Stimulated activated CD4-positive, alpha-beta T cell treated with anti-CD3 and anti-CD28 coated beads, TNF-alpha, amount 100 ng/mL, for 24 hours (primary cell): ENCODE results near the gene KCNA2.

ENCODE experiments used
- DNase-seq, 3 experiments: peaks; one replicate each; pipeline ENCODE4 v3.0.0-alpha.2; 2020; ENCODE audit warnings: low read depth in 3 of 3

Gene KCNA2

DNA sequence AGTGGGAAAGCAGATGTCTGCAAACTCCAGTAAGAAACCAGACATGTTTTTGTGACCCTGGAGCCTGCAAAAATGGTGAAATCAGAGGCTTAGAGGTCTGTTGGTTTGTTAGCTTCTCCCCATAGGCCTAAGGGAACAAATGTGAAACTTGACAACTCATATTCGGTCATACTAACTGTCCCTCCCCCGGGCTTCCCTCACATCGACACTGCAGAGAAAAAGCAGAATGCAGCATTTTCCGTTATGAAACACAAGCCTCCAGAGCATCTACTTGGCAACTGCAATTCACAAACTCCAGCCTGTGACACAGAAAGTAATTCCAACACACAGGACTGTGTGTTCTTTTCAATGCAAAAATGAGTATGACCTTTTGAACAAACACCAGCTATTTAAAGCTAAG is 3.7 kb downstream of the KCNA2 start:
- no peak for DNase-seq

DNA sequence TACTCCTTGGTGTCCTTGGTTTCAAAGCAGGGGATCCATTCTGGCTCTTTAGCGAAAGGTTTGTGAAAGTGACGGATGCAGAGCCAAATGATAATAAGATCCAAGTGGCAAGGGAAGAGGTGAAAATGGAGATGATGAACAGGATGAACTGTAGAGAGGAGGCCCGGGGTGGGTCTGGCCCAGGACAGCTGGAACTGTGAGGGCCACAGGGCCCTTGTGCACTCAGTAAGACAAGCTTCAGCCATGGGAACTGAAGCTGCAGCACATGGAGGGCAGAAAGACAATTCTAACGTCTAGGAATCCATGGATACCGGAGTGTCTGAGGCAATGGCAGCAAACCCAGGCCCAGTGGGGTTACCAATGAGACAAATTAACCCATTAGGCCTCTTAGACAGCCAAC is 4.8 kb downstream of the KCNA2 start:
- DNase-seq = no peak

DNA sequence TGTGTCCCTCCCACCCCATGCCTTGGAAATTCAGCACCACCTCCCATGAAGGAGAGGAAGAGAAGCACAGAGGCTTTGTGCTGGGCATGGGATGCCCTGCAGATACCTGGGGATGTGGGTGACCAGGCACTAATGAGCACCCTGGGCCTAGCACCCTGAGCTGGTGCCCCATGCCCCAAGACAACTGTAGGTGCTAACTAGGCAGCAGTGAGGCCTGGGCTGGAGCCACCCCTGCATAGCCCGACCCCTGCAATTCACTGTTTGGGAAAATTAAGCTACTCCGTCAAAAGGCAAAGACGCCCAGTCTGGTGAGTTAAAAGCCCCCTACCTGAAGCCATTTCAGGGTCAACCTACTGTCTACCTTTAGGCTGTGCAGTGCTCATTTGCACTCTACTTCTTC is 5.4 kb downstream of the KCNA2 start:
- DNase-seq = no peak

DNA sequence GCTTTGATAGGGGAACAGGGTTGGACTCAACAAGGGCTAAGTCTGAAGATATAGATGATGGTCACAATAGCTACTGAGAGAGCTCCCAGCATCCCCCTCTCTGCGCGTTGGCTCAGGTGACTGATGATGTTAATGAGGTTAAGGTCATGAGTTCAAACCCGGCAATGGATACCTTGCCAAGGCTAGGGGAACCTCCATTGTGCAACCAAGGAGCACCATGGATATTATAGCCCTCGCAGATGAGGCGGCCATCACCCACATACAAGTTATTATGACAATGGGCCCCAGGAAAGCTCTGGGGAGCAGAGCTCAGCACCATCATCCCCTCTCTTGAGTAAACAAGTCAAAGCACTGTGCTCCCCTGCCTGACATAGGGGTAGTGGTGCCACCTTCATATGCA is 8.2 kb downstream of the KCNA2 start:
- no peak for DNase-seq

DNA sequence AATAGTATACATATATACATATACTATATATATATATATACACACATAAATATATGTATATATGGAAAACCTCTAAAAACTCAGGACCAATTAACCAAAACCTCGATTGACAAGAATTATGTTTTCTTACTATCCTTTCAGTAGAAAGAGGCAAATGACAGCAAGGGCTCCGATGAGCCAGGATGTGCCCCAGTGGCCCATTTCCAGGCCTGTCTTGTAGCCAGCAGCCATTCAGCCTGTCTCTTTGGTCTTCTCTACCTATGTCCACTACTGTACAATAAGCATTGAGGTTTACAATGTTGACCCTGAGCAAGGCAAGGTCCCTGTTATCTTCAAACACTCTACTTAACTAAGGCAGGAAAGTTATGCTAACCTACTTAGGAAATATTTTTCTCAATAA is 9.8 kb downstream of the KCNA2 start:
- no peak for DNase-seq

DNA sequence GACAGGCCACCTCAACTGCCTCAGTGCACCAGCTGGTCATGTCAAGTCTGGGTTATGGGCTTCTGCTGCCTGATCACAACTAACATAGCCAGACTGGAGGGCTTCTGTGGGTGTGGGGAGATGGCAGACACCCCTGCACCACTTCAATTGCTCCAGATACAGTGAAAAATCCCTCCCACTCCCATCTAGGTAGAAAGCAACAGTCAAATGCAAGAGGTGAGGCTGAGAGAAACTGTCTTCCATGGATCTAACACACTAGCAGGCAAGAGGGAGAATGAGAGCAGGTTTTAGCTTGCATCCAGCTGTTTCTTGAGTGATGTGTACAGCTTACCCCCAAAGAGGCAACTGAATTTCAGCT is 10.8 kb downstream of the KCNA2 start:
- no peak for DNase-seq

DNA sequence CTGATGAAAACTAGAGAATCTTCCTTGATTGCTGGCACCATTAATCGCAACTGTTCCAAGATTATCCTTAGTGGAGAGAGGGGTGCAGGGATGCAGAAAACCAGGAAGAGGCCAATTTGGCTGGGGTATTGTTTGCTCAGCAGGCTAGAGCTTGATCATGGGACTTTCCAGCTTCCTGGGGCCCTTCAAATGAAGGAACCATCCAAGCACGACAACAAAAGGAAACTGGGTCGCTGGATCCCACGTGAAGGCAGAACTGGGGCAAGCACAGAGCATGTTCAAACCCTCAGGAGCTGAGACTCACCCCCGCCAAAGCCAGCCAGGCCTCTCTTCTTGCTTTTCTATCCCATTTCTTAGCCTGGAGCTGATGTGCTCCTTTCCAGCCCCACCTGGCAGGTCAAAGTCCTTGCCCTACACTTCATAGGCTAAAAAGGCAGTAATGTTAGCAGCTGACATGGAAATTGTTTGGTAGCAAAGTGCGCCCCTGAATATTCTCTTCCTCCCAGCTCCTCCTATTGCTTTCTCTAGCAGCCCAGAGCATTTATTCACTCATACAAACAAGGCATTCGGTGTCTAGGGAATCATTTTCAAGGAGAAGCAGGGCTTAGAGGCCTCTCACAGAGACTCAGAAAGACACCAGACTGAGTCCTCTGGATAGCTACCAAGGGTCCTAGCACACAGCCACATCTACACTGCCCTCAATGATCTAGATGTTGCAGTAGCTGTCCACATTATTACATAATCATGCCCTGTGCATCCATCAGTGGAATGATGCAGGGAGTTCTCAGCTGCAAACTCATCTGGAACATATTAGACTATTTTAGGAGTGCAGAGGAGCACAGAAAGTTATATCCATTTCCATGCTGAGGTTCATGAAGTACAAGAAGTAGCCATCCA is 11.5 kb downstream of the KCNA2 start:
- DNase-seq = no peak

DNA sequence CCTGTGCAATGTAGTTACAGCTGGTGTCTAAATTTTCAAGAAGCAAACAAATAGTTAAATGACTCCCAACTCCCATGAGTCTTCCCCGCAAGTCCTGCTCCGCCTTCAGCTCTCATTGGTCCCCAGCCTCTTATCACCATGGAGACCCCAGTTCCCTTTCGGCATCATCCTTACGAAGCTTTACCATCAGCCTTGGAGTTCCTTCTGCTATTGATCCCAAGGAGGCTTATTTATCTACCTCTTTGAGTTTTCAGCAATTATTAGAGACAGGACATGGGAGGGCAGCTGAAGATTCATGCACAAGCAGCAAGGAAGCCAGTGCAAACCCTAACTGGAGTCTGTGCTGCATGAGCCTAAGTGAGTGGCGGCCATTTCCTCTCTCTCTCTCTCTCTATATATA is 12.3 kb downstream of the KCNA2 start:
- DNase-seq = no peak

DNA sequence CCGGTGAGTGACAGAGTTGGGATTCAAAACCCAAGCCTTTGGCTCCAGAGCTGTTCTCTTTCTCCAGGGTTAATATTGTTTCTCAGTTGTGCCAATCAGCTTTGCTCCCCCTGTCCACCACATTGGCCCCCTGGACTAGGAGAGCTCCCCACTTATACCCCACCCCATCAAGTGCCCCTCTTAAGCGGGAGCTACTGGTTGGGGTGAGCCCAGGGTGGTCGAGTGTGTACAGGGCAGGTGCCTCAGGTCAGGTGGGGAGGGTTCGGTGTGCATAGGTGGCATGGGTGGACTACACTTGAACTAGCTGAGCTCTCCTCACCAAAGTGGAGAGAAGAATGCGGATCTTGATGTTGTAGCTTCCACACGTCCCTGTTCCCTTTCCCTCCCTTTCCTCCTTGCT is 14.2 kb downstream of the KCNA2 start:
- no peak for DNase-seq

DNA sequence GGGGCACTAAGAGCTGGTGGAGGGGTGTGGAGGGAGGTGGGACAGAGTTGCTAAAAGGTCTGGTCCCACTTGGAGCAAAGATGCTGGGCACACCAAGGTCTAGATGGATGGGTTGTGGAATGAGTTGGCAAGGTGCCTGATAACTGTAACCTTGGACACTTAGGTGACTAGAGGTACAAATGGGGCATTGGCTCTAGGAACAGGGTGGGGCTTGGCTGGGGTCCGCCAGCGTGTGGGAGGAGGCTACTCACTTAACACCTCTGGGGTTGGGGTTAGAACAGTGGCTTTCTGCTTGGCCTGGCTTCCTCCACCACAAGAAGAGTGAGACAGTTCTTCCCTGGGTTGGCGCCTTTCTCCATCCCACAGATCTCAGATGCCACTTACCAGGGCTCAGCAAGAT is 17.2 kb downstream of the KCNA2 start:
- no peak for DNase-seq

DNA sequence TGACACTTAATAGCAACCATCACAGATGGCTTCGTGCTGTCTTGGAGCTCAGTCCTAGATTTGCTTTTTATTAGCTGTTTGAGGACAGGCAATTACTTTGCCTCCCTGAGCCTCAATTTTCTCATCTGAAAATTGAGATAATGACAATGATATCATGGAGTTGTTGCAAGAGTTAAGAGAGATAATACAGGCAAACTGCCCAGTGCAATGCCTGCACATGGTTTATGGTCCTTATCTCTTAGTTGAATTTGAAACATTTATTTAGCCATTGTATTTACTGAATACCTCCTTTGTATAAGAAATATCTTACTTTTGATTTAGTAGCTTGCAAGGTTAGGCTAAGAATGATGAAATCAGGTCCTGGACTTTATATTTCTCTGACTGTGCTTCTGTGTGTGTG is 17.7 kb downstream of the KCNA2 start:
- DNase-seq = no peak

DNA sequence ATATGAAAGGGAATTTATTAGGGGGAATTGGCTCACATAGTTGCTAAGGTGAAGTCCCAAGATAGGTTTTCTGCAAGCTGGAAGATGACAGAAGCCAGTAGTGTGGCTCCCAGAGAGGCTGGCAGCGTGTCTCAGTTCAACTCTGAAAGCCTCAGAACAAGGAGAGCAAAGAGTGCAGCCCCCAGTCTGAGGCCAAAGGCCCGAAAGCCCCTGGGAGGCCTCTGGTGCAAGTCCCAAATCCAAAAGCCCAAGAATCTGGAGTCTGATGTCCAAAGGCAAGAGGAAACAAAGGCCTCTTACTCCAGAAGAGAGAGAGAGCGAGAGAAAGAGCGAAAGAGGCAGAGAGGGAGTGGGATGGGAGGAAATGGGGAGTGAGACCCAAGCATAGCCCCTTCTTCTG is 18.3 kb downstream of the KCNA2 start:
- no peak for DNase-seq

DNA sequence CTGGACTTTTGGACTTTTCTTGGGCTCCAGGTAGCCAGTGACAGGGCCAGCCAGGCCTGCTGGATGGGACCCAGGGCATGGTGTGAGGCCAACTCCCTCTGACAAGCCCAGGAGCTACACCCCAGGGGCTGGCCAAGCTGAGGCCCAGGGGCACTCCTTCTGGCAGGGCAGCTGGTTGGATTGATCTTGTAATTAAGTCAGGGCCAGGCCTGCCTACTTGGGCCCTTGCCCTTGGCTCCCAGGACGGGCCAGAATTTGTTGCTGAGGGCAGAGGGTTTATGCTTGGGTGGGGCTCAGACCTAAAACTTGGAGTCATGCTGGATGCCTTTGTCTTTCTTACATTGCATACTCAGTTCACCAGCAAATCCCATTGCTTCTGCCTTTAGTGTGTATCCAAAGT is 20.7 kb downstream of the KCNA2 start:
- DNase-seq = no peak

DNA sequence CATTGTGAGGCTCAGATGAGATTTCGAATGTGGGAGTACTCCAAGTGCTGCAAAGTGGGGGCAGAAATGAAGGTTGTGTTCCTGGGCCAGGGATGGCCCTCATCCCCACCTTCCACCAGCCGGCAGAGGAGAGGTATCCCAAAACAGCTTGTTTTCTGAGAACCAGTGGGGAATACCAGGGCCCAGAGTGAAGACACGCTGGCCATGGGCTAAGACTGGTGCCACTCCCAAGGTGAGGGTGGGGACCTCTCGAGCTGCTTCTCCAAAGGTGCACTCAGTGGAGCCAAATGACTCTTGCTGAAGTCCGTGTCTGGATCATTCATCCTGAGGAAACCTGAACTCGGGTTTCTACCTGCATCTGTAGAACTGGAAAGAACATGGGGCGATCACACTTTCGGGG is 22.1 kb downstream of the KCNA2 start:
- no peak for DNase-seq

DNA sequence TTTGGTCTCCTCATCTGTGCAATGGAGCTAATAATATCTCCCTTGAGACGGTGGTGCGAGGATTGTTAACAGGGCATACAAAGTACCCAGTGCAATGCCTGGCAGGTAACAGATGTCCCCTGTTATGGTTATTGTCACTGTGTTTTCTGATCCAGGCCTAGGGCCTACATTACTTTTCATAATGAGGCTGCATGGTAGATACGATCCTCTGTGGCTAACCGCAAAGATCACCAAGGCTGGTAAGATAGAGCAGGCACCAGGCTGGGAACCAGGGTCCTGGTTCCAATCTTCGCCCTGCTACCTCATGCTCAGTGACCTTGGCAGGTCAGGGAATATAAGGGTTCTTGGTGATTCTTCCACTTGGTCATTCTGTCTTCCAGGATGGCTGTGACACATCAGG is 22.7 kb downstream of the KCNA2 start:
- no peak for DNase-seq

DNA sequence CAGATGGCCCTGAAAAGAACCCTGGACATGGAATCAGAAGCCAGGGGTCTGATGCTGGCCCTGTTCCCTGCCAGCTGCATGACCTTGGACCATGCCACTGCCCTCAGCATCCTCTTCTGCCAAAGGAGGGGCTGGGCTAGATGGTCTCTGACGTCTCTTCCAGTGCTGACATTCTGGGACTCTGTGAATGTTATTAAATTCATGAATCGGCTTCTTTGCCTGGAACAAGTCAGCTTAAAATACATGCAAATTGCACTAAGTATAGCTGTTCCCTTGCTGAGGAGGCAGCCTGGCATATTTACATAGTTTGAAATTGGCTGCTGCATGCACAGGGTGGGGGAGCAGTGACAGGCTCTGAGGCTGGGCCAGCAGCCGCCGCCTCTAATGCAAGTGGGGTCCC is 23.8 kb downstream of the KCNA2 start:
- DNase-seq = no peak

DNA sequence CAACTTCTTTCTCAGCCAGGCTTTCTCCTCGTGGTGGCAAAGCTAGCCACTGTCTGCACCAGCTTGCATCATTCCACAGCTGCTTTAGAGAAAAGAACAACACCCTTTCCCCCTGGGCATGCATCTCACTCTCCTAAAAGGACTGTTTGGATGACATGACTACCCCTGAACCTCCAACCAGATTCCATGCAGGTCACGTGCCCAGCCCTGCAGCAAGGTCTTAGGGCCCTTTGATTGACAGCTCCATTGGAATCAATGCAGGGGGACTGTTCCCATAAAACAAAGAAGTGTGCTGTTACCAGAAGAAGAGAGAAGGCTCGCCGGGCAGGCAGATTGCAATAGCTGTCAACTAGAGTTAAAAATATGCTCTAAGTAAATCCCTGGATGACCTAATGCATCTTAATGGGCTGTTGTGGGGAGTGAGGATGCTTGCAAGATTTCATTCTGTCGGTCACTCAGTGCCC is 24.4 kb downstream of the KCNA2 start:
- DNase-seq = no peak

DNA sequence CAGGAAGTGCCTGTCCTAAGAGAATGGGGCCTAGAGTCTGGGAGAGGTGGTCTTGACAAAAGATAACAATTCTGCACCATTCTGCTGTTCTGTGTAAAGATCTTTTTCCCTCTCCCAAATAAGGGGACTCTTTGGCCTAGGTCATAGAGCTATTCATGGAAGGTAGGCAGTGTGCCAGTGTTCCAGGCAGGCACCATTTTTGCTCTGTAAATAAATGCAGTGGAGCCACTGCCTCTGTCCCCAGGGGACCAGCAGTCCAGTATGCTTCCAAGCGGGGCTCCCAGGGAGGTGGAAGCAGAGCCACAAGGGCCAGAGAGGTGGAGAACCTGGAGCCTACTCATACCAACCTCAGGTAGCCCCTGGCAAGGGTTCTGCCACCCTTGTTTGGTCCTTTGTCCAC is 25.9 kb downstream of the KCNA2 start:
- DNase-seq = no peak

DNA sequence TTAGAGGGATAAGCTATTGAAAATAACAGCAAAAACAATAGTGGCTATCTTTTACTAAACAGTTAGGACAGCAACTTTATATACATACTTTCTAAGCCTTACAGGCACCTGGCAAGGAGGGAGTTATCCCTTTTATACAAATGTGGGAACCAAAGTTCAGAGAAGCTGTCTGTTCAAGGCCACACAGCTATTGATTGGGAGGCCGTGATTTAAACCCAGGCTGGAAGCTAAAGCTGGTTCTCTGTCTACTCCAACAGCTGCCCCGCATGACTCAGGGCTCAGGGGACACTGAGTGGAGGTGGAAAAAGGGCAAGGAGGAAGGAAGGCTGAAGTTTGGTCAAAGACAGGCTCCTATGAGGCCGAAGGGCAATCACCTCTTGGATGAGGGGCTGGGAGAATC is 26.7 kb downstream of the KCNA2 start:
- DNase-seq = no peak

DNA sequence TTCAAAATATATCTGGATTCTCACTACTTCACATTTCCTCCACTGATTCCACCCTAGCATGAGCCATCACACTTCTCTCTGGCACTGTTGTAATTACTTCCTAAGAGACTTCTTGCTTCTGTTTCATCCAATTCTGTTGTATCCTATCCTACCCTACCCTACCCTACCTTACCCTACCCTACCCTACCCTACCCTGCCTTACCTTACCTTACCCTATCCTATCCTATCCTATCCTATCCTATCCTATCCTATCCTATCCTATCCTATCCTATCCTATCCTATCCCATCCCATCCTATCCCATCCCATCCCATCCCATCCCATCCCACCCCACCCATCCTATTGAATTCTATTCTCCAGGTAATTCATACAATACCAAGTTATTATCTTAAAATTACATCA is 29.7 kb downstream of the KCNA2 start:
- no peak for DNase-seq

DNA sequence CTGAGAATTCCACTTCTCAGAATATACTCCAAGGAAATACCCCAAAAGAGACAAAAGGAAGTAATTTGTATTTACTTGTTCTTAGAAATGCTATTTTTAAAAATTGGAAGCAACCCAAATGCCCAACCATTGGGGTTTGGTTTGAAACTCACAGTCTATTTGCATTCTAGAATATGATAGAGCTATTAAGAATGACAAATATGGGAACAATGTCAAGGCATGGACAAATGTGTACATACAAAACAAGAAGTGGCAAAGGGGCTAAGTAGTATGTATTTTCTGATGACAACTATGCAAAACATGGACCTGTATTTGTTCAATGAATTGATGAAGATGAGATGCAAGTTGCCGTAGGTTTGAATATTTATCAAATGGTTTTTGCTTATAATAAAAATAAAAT is 32.8 kb downstream of the KCNA2 start:
- no peak for DNase-seq

DNA sequence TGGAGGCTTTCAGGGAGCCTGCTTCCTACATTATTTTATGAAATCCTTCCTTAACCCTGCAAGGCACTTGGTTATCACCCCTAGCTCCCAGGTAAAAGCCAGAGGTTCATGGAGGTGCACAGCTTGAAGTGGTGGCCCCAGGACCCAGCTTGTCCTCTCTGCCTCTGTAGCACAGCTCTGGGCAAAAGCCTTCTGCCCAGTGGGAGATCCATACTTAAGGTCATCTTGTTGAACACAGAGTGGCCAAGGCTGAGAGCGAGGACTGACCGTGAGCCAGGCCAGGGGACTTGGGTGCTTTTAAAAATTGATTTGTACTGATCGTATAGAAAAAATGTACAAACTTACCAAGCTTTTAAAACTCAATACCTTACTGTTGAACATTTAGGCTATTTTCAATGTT is 33.4 kb downstream of the KCNA2 start:
- no peak for DNase-seq

DNA sequence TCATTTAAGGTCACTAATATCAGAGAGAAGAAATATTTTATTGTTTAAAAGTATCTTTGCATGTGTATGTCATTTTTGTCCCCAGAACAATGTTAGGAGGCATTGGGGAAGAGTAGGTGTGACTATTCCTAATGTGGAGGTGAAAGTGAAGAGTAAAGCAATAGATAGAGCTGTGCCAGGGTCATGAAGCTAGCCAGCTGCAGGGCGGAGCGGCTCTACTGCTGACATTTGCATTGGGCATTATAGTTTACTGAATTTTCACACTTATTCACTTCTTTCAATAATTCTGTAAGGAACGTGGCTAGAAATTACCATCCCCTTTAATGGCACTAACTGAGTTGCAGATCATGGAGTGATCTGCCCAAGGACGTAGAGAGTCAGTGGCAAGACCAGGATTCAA is 35.3 kb downstream of the KCNA2 start:
- DNase-seq = no peak

DNA sequence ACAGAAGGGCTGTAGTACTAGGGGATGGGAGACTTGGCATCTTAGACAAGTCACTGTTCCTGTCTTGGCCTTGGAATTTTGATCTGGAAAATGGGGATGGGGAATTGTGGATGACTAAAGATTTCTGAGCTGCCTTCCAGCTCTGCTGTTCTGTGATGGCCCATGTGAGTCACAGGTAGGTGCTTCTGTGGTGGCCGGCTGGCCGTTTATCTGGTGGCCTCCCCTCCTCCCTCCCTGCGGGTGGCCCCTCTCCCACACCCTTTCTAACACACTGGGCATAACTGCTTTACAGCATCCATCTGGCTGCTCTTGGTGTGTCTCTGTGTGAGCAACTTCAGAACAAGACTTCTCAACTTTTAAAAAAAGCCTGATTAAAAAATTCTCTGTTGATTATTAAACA is 35.9 kb downstream of the KCNA2 start:
- DNase-seq = no peak
